A673 (cell line): ENCODE results near the gene PTCHD4. TPM values are rescaled to one million over a fixed set of nuclear protein-coding genes. Genes with fewer than 3 reads are reported as not detected.

ENCODE experiments used
- BruUV-seq: library from RNA; stranded (reverse); fragments of 400-500 nt; replicated peaks from 2 replicates; lab custom pipeline; 2021; lab: Mats Ljungman, UMichigan
- CTCF ChIA-PET: fragments of 300-600 bp; sonication (Branson Sonifier 250); formaldehyde crosslinking; loops from one replicate; lab custom pipeline; 2022; ENCODE audit warnings: antibody characterized with exemption; lab: Charles Lee
- POLR2A ChIA-PET: fragments of 300-600 bp; sonication (Branson Sonifier 250); formaldehyde crosslinking; loops from one replicate; lab custom pipeline; 2022; ENCODE audit warnings: antibody characterized with exemption; ENCODE audit not compliant: low non-redundant PET; lab: Charles Lee
- DNase-seq: peaks from one replicate; pipeline ENCODE4 v3.0.0-alpha.2; 2015; ENCODE audit warnings: low spot score
- H3K27ac ChIP-seq: fragments of 200-600 bp; sonication (generic); 2 replicates; pipeline ENCODE4 v1.5.1; 2016; ENCODE audit warnings: mixed run types, low read depth, mild to moderate bottlenecking, mixed read lengths, antibody characterized with exemption, low read length; ENCODE audit not compliant: poor library complexity, severe bottlenecking
- H3K27me3 ChIP-seq: fragments of 200-600 bp; sonication (generic); replicated peaks from 2 replicates; pipeline ENCODE4 v1.6.1; 2017; ENCODE audit warnings: mixed run types, low read depth, mild to moderate bottlenecking, mixed read lengths, antibody characterized with exemption, low read length; ENCODE audit not compliant: insufficient read depth, poor library complexity
- H3K36me3 ChIP-seq: fragments of 200-600 bp; sonication (generic); 2 replicates; pipeline ENCODE4 v1.6.1; 2016; ENCODE audit warnings: mixed run types, mild to moderate bottlenecking, mixed read lengths, antibody characterized with exemption, low read length; ENCODE audit not compliant: insufficient read depth, poor library complexity, severe bottlenecking
- H3K4me1 ChIP-seq: fragments of 200-600 bp; sonication (generic); 2 replicates; pipeline ENCODE4 v1.6.1; 2017; ENCODE audit warnings: mixed run types, mild to moderate bottlenecking, mixed read lengths, antibody characterized with exemption, low read length; ENCODE audit not compliant: insufficient read depth, poor library complexity, severe bottlenecking
- H3K4me3 ChIP-seq: fragments of 200-600 bp; sonication (generic); 2 replicates; pipeline ENCODE4 v1.5.1; 2016; ENCODE audit warnings: low read depth, mixed run types, mild to moderate bottlenecking, mixed read lengths, low read length; ENCODE audit not compliant: poor library complexity, severe bottlenecking
- H3K9me3 ChIP-seq: fragments of 200-600 bp; sonication (generic); 2 replicates; pipeline ENCODE4 v1.6.1; 2016; ENCODE audit warnings: mixed run types, low read depth, mild to moderate bottlenecking, mixed read lengths, antibody characterized with exemption, low read length; ENCODE audit not compliant: poor library complexity, severe bottlenecking
- CTCF ChIP-seq: fragments of 300-800, 200-600 bp; sonication (generic); conservative IDR thresholded peaks from 2 replicates; pipeline ENCODE4 v1.5.1; 2017; ENCODE audit warnings: low read depth, mild to moderate bottlenecking, antibody characterized with exemption, low read length, moderate library complexity, mixed read lengths
- EZH2 ChIP-seq: fragments of 200-600 bp; sonication (generic); IDR thresholded peaks from 2 replicates; pipeline ENCODE4 v1.6.1; 2017; ENCODE audit warnings: borderline replicate concordance, low read depth, mild to moderate bottlenecking, mixed read lengths, antibody characterized with exemption, low read length; ENCODE audit not compliant: poor library complexity, severe bottlenecking
- intact Hi-C: fragments of 100-400 bp; cut with micrococcal nuclease; formaldehyde crosslinking; loops from one replicate; pipeline ENCODE4 v1.10.0; 2022; ENCODE audit not compliant: unreplicated experiment
- total RNA-seq: library from RNA; stranded (reverse); gene quantifications from 2 replicates; pipeline ENCODE4 v1.2.3, GENCODE V29; 2021

PTCHD4 gene
- total RNA-seq, 1 experiment from 2014 or later, result 0.17 TPM

DNA sequence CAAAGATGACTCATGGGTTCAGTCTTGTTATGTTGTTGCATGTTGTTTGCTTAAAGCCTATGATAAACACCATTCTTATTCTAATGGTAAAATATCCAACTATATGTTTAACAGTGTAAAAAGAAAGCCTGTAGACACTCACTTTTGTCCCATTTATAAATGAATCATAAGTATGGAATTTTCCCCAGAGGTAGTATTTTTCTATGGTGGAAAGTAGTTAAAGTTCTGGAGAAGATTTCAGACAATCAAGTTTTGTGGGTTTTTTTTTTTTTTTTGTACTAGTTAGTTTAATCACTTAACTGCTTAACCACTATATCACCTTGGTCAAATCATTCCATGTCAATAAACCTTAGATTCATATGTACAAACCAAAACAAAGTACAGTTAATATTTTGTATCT lies 35.8 kb downstream of the PTCHD4 start:
- no peak overlapping the region for H3K27ac ChIP-seq
- no peak for TF ChIP-seq CTCF
- TF ChIP-seq EZH2, result no peak
- H3K36me3 ChIP-seq, result no peaks in the 10 kb centered on the region
- BruUV-seq, result no TSS peak
- peaks cover 15% of the 10 kb centered on the region for H3K4me1 ChIP-seq
- intact Hi-C loops, result no loop called here
- H3K4me3 ChIP-seq, result no peak overlapping the region
- no peak for DNase-seq
- peaks cover 4% of the 10 kb centered on the region for H3K9me3 ChIP-seq
- CTCF ChIA-PET, result no interaction called here
- POLR2A ChIA-PET, result no interaction called here
- H3K27me3 ChIP-seq, result peaks cover 2% of the 10 kb centered on the region

DNA sequence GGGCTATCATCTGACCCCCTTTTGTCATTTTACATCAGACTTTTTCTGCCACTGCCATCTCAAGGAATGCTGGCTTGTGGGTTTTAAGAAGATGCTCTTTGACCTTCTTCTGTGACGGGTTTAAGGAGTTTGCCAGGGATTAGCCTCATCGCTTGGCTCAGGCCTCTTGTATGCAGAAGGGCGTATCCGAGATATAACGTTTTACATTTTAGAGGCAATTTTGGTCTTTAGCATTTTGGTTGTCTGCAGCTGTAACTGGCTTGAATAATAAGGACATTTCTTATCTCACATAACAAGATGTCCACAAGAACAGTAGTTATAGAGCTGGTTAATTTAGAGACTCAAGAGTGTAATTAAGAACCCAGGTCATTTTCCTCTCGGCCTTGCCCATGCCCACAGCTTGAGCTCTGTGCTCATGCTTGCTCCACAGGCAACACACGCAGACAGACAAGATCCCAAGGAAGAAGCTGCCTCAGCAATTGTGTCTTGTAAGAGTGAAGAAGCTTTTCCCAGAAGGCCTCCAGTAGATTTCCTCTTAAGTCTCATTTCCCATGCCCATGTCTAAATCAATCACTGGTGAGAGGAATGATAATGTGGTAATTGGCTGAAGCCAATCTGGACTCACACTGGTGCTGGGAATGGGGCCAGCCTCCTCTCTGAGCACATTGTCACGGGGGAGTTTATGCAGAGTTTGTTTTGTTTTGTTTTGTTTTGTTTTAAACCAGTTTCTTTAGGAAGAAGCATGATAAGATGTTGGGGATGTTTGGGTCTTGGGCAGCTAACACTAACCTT lies 36.8 kb downstream of the PTCHD4 start:
- Histone ChIP-seq H3K4me1 (peaks cover 14% of the 10 kb centered on the region), H3K36me3 (no peaks in the 10 kb centered on the region), H3K9me3 (peaks cover 4% of the 10 kb centered on the region), H3K27me3 (peaks cover 12% of the 10 kb centered on the region), H3K4me3 (no peak overlapping the region), H3K27ac (no peak overlapping the region)
- CTCF ChIA-PET, result interaction anchor here (1.1 kb wide), 1 partner anchor 13 kb away, joined by 4 read pairs; no protein-coding TSS in a partner anchor
- BruUV-seq, result no TSS peak
- POLR2A ChIA-PET, result interaction anchor here (0.6 kb wide), 1 partner anchor 50 kb away, joined by 3 read pairs; no protein-coding TSS in a partner anchor
- intact Hi-C loops, result no loop called here
- TF ChIP-seq EZH2 (no peak), CTCF (no peak)
- peak; percentile 69 for DNase-seq

DNA sequence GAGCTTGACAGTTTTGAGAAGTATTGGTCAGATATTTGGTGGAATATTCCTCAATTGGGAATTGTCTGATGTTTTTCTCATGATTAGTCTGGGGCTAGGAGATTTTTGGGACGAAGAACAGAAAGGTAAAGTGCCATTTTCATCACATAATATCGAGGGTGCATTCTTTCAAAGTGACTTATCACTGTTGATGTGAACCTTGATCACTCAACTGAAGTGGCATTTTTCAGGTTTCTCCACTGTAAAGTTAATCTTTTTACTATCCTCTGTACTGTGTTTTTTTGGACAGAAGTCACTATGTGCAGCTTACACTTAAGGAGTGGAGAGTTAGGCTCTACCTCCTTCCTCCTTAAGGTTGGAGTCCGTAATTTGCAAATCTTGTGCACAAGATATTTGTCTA lies 39.2 kb downstream of the PTCHD4 start:
- intact Hi-C loops, result no loop called here
- H3K4me1 ChIP-seq, result peaks cover 14% of the 10 kb centered on the region
- no peak overlapping the region for H3K27ac ChIP-seq
- BruUV-seq, result no TSS peak
- POLR2A ChIA-PET, result no interaction called here
- CTCF ChIA-PET, result no interaction called here
- no peak for DNase-seq
- H3K9me3 ChIP-seq, result no peaks in the 10 kb centered on the region
- H3K4me3 ChIP-seq, result no peak overlapping the region
- peaks cover 29% of the 10 kb centered on the region for H3K27me3 ChIP-seq
- no peak for TF ChIP-seq EZH2
- TF ChIP-seq CTCF, result no peak
- H3K36me3 ChIP-seq, result no peaks in the 10 kb centered on the region
